Esophagus squamous epithelium (tissue), 5 donors: ENCODE data around the gene PTPA. TPM values are rescaled to one million over a fixed set of nuclear protein-coding genes. Genes with fewer than 3 reads are reported as not detected.

Experiments used
- DNase-seq: peaks from one replicate; lab custom pipeline; 2025; lab: John Stamatoyannopoulos, UW
- H3K27ac ChIP-seq, 4 donors: fragments of 200-600 bp; sonication (generic); one replicate each; pipeline ENCODE4 v1.5.1; 2016 to 2019; ENCODE audit warnings: mild to moderate bottlenecking in 1 of 4
- H3K27me3 ChIP-seq, 4 donors: fragments of 200-600 bp; sonication (generic); 1 replicate in 3 of 4; 2 replicates in 1 of 4; pipeline versions ENCODE4 v1.5.1 to v1.6.0; 2017 to 2021; ENCODE audit warnings: antibody characterized with exemption in 1 of 4
- H3K36me3 ChIP-seq, 3 donors: fragments of 200-600 bp; sonication (generic); one replicate each; pipeline ENCODE4 v1.5.1; 2016 to 2019
- H3K4me1 ChIP-seq, 3 donors: fragments of 200-600 bp; sonication (generic); one replicate each; pipeline ENCODE4 v1.5.1; 2017 to 2019
- H3K4me3 ChIP-seq, 4 donors: fragments of 200-600 bp; sonication (generic); 1 replicate in 3 of 4; 2 replicates in 1 of 4; pipeline ENCODE4 v1.5.1; 2016 to 2019; ENCODE audit warnings: mild to moderate bottlenecking in 2 of 4, moderate library complexity in 1 of 4
- H3K9me3 ChIP-seq, 3 donors: fragments of 200-600 bp; sonication (generic); one replicate each; pipeline ENCODE4 v1.5.1; 2016 to 2019
- CTCF ChIP-seq, 6 experiments: fragments of 450-650 bp in 4 of 6; fragments of 200-600 bp in 2 of 6; sonication (generic) in 2 of 6; IDR thresholded peaks; one replicate each; pipeline ENCODE4 v1.5.1; 2016 to 2019; ENCODE audit warnings: antibody characterized with exemption in 6 of 6, mild to moderate bottlenecking in 4 of 6, moderate library complexity in 4 of 6
- POLR2A ChIP-seq, 4 donors: fragments of 450-650 bp; IDR thresholded peaks; one replicate each; pipeline ENCODE4 v1.6.1; 2017; ENCODE audit warnings: antibody characterized with exemption in 4 of 4, mild to moderate bottlenecking in 4 of 4, moderate library complexity in 3 of 4
- WGBS, 2 donors: methylation state at CpG; one replicate each; pipeline ENCODE4 v1.1.5; 2018; 5-methylcytosine and 5-hydroxymethylcytosine counted together
- intact Hi-C: fragments of 100-400 bp; cut with DNase I; formaldehyde crosslinking; loops from one replicate; pipeline ENCODE4 v1.15.0; 2022
- total RNA-seq, 4 donors: library from RNA; depleted of rRNA; stranded (reverse); fragments of >200 nt; gene quantifications; one replicate each; pipeline ENCODE4 v1.1.0, GENCODE V29; 2016
- donor health status: DM: yes; HTN: yes; CAD: no.

Gene PTPA
- total RNA-seq, 4 donors from 2014 or later, result 59.1 to 110 (median 80.6) TPM

- no peak for TF ChIP-seq POLR2A (IDR thresholded peaks at IDR 0.05)
- TF ChIP-seq CTCF (IDR thresholded peaks at IDR 0.05), result no peak
- WGBS, 2 donors, result 68 to 79% methylated on average over 8 to 12 of the region's 31 CpGs
- Histone ChIP-seq H3K27me3 (no peaks in the 10 kb centered on the region), H3K4me1 (no peaks in the 10 kb centered on the region), H3K9me3 (no peaks in the 10 kb centered on the region), H3K36me3 (peaks cover 19 to 80% (median 21%) of the 10 kb centered on the region in 3 donors), H3K4me3 (no peak overlapping the region), H3K27ac (peak overlapping the region in 2 of 4 donors; percentile 26 to 39)
- intact Hi-C loops, result no loop called here
- peak; percentile 27 for DNase-seq
Measured at GRCh38 chr9:129068990-129069861, 42.0 kb upstream of the PTPA start.

DNA sequence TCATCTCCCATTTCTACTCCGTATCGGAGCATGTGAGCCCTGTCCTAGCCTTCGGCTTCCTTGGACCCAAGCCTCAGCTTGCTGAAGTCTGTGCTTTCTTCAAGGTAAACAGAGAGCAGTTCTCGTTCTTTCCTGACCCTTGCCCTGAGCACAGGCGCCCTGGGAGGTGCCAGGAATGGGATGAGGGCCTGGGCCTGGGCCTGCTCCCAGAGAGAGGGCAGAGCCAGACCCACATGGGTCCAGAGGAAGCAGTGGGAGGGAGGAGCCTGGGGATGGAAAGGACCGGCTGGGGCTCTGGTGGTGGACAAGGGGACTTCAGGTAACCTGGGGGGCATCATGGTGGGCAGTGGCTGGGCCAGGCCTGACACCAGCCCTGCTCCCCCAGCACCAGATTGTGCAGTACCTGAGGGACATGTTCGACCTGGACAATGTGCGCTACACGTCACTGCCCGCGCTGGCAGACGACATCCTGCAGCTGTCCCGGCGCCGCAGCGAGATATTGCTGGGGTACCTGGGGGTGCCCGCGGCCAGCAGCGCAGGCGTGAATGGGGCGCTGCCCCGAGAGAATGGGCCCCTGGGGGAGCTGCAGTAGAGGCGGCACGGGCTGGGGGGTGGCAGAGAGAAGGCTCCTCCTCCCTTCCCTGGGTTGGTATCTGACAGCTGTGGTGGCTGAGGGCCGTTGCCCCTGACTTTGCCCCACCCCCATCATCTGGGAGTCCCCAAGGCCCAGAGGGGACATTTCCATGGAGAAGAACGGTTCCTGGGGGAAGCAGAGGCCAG is 41.2 kb upstream of the PTPA start:
- WGBS, 2 donors, result 88 to 96% methylated on average over 6 to 16 of the region's 26 CpGs
- Histone ChIP-seq H3K27ac (peak overlapping the region in 2 of 4 donors; percentile 22 to 39), H3K9me3 (no peaks in the 10 kb centered on the region), H3K4me3 (no peak overlapping the region), H3K4me1 (no peaks in the 10 kb centered on the region), H3K36me3 (peaks cover 18 to 71% (median 19%) of the 10 kb centered on the region in 3 donors), H3K27me3 (no peaks in the 10 kb centered on the region)
- no peak for DNase-seq
- intact Hi-C loops, result no loop called here
- TF ChIP-seq CTCF (IDR thresholded peaks at IDR 0.05), result no peak
- TF ChIP-seq POLR2A (IDR thresholded peaks at IDR 0.05), result no peak

GRCh38 chr9:129070696-129071525 is 40.3 kb upstream of the PTPA start:
- peaks cover 10 to 63% (median 12%) of the 10 kb centered on the region in 3 donors for H3K36me3 ChIP-seq
- H3K27ac ChIP-seq, result no peak overlapping the region
- WGBS, 2 donors, result 86 to 88% methylated on average over 1 to 12 of the region's 21 CpGs
- no peak for TF ChIP-seq POLR2A (IDR thresholded peaks at IDR 0.05)
- no peak for TF ChIP-seq CTCF (IDR thresholded peaks at IDR 0.05)
- H3K27me3 ChIP-seq, result no peaks in the 10 kb centered on the region
- intact Hi-C loops, result no loop called here
- DNase-seq, result no peak
- H3K4me3 ChIP-seq, result no peak overlapping the region
- H3K4me1 ChIP-seq, result no peaks in the 10 kb centered on the region
- no peaks in the 10 kb centered on the region for H3K9me3 ChIP-seq

- 53 to 93% methylated on average over 2 to 6 of the region's 10 CpGs for WGBS, 2 donors
- Histone ChIP-seq H3K27me3 (no peaks in the 10 kb centered on the region), H3K4me3 (no peak overlapping the region), H3K9me3 (no peaks in the 10 kb centered on the region), H3K27ac (no peak overlapping the region), H3K4me1 (no peaks in the 10 kb centered on the region), H3K36me3 (peaks cover 8 to 56% (median 10%) of the 10 kb centered on the region in 3 donors)
- intact Hi-C loops, result no loop called here
- TF ChIP-seq POLR2A (IDR thresholded peaks at IDR 0.05), result no peak
- no peak for TF ChIP-seq CTCF (IDR thresholded peaks at IDR 0.05)
- DNase-seq, result no peak
Measured at GRCh38 chr9:129071526-129072126, 39.6 kb upstream of the PTPA start.
